Stomach (tissue), 4 donors: ENCODE measurements around the gene BCL2L12.

Experiments used
- EP300 ChIP-seq: sonication (generic); formaldehyde crosslinking; IDR thresholded peaks from one replicate; pipeline ENCODE4 v1.6.1; 2017; ENCODE audit warnings: antibody characterized with exemption
- POLR2A ChIP-seq, 4 donors: fragments of 450-650 bp; IDR thresholded peaks; one replicate each; pipeline ENCODE4 v1.6.1; 2016; ENCODE audit warnings: antibody characterized with exemption in 4 of 4, control low read depth in 2 of 4, mild to moderate bottlenecking in 1 of 4, moderate library complexity in 1 of 4
- POLR2AphosphoS5 ChIP-seq, 3 donors: sonication (generic); formaldehyde crosslinking; IDR thresholded peaks; one replicate each; pipeline ENCODE4 v1.6.1; 2016; ENCODE audit warnings: antibody characterized with exemption in 3 of 3
- TF ChIP-seq, protein P1 (sequence below), 7 experiments: fragments of 450-650 bp in 4 of 7; fragments of 200-600 bp in 3 of 7; sonication (generic) in 3 of 7; IDR thresholded peaks; one replicate each; pipeline ENCODE4 v1.5.1; 2016 to 2019; ENCODE audit warnings: antibody characterized with exemption in 7 of 7, control low read depth in 2 of 7, mild to moderate bottlenecking in 1 of 7

DNA sequence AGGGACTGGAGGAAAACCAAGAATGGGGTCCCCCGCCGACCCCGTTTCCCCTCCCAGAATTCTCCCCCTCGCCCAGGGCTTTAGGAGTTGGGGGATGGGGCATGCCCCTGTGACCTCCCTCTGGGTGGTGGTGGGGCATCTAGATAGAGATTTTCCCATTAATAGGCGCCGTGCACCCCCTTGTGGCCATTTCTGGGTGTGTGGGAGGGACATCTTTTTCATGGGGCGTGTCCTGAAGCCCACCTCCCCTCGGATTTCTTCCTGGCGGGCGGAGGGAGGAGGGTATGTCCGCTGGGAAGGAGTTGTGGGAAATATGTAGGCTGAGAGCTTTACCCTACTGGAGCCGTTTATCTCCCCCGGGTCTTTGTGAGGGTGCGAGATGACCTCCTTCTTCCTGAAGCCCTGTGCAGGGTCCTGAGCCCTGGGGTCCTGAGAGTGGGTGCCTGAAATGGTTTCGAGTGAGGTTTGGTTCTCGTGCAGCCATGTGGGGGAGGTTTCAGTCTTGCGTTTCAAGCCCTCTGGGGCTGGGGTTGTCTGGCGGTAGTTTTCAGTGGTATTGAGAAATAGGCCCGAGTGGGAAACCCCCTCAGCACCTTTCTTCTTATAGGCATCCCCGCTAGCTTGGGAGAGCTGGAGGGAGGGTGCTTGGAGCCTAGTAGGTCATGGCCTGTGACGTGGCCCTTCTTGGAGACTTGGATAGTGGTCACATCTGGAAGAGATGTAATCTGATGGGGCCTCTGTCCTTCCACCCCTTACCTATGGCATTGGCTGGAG lies 12.4 kb downstream of the BCL2L12 start:
- TF ChIP-seq POLR2AphosphoS5 (IDR thresholded peaks at IDR 0.05) (no peak), POLR2A (IDR thresholded peaks at IDR 0.05) (no peak), EP300 (no peak)
- TF ChIP-seq, protein P1, sequence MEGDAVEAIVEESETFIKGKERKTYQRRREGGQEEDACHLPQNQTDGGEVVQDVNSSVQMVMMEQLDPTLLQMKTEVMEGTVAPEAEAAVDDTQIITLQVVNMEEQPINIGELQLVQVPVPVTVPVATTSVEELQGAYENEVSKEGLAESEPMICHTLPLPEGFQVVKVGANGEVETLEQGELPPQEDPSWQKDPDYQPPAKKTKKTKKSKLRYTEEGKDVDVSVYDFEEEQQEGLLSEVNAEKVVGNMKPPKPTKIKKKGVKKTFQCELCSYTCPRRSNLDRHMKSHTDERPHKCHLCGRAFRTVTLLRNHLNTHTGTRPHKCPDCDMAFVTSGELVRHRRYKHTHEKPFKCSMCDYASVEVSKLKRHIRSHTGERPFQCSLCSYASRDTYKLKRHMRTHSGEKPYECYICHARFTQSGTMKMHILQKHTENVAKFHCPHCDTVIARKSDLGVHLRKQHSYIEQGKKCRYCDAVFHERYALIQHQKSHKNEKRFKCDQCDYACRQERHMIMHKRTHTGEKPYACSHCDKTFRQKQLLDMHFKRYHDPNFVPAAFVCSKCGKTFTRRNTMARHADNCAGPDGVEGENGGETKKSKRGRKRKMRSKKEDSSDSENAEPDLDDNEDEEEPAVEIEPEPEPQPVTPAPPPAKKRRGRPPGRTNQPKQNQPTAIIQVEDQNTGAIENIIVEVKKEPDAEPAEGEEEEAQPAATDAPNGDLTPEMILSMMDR (IDR thresholded peaks at IDR 0.05): peak in 5 of 7 experiments; percentile 29 to 65 (median 44)
